Liver (tissue), 9 donors: ENCODE results near the gene RAPGEF6. TPM values are rescaled to one million over a fixed set of nuclear protein-coding genes. Genes with fewer than 3 reads are reported as not detected.

Experiments used
- DNase-seq: peaks from one replicate; pipeline ENCODE4 v3.0.0-alpha.2; 2017; ENCODE audit warnings: low spot score
- H3K27ac ChIP-seq, 2 donors: one replicate each; pipeline ENCODE4 v1.7.0; 2013; ENCODE audit warnings: inconsistent platforms in 2 of 2, low read length in 2 of 2, control low read depth in 1 of 2, low read depth in 1 of 2, mild to moderate bottlenecking in 1 of 2
- H3K27me3 ChIP-seq, 4 donors: one replicate each; pipeline versions ENCODE4 v1.6.1 to v1.7.0; 2013; ENCODE audit warnings: low read length in 3 of 4, inconsistent platforms in 1 of 4, mild to moderate bottlenecking in 1 of 4, moderate library complexity in 1 of 4; ENCODE audit not compliant: control insufficient read depth in 4 of 4, insufficient read depth in 4 of 4
- H3K36me3 ChIP-seq, 4 donors: one replicate each; pipeline versions ENCODE4 v1.6.1 to v1.7.0; 2013; ENCODE audit warnings: low read length in 3 of 4, mild to moderate bottlenecking in 3 of 4, low read depth in 1 of 4, moderate library complexity in 1 of 4; ENCODE audit not compliant: control insufficient read depth in 4 of 4, insufficient read depth in 3 of 4
- H3K4me1 ChIP-seq, 4 donors: one replicate each; pipeline versions ENCODE4 v1.6.1 to v1.7.0; 2013; ENCODE audit warnings: low read length in 3 of 4, mild to moderate bottlenecking in 3 of 4, moderate library complexity in 1 of 4; ENCODE audit not compliant: control insufficient read depth in 4 of 4, insufficient read depth in 4 of 4
- H3K4me3 ChIP-seq, 3 donors: one replicate each; pipeline versions ENCODE4 v1.6.1 to v1.7.0; 2013; ENCODE audit warnings: low read length in 3 of 3, control low read depth in 1 of 3, low read depth in 1 of 3, mild to moderate bottlenecking in 1 of 3
- H3K9ac ChIP-seq, 2 donors: one replicate each; pipeline ENCODE4 v1.7.0; 2013; ENCODE audit warnings: low read length in 2 of 2, mild to moderate bottlenecking in 2 of 2, moderate library complexity in 2 of 2, control low read depth in 1 of 2, low read depth in 1 of 2
- H3K9me3 ChIP-seq, 4 donors: one replicate each; pipeline versions ENCODE4 v1.6.1 to v1.7.0; 2013; ENCODE audit warnings: low read length in 3 of 4; ENCODE audit not compliant: control insufficient read depth in 4 of 4
- CTCF ChIP-seq: fragments of 150-350 bp; IDR thresholded peaks from 2 replicates; pipeline ENCODE4 v1.5.1; 2017; ENCODE audit warnings: improper control_type of control experiment, low read depth, low read length; ENCODE audit not compliant: missing input control
- EGR1 ChIP-seq, 2 donors: IDR thresholded peaks; 2 replicates each; pipeline ENCODE4 v1.6.1; 2016 to 2018; ENCODE audit warnings: antibody characterized with exemption in 2 of 2, low read depth in 2 of 2
- FOXA1 ChIP-seq: IDR thresholded peaks from 2 replicates; pipeline ENCODE4 v1.6.1; 2016; ENCODE audit warnings: antibody characterized with exemption
- FOXA2 ChIP-seq: IDR thresholded peaks from 2 replicates; pipeline ENCODE4 v1.6.1; 2016; ENCODE audit warnings: antibody characterized with exemption
- GABPA ChIP-seq, 2 donors: IDR thresholded peaks in 1 of 2; conservative IDR thresholded peaks in 1 of 2; 2 replicates each; pipeline ENCODE4 v1.6.1; 2016; ENCODE audit warnings: antibody characterized with exemption in 2 of 2, mild to moderate bottlenecking in 1 of 2, moderate library complexity in 1 of 2
- HNF4A ChIP-seq, 2 donors: conservative IDR thresholded peaks; 2 replicates each; pipeline ENCODE4 v1.6.1; 2016; ENCODE audit warnings: antibody characterized with exemption in 2 of 2, mild to moderate bottlenecking in 2 of 2
- HNF4G ChIP-seq: IDR thresholded peaks from 2 replicates; pipeline ENCODE4 v1.6.1; 2016; ENCODE audit warnings: antibody characterized with exemption
- JUND ChIP-seq, 2 donors: IDR thresholded peaks; 2 replicates each; pipeline ENCODE4 v1.6.1; 2016; ENCODE audit warnings: antibody characterized with exemption in 2 of 2
- NR2F2 ChIP-seq: IDR thresholded peaks from 2 replicates; pipeline ENCODE4 v1.6.1; 2016; ENCODE audit warnings: antibody characterized with exemption
- RAD21 ChIP-seq, 2 donors: IDR thresholded peaks; 2 replicates each; pipeline ENCODE4 v1.6.1; 2016; ENCODE audit warnings: antibody characterized with exemption in 2 of 2, mild to moderate bottlenecking in 2 of 2
- RXRA ChIP-seq, 2 donors: IDR thresholded peaks; 2 replicates each; pipeline ENCODE4 v1.6.1; 2017 to 2018; ENCODE audit warnings: antibody characterized with exemption in 2 of 2, mild to moderate bottlenecking in 1 of 2
- SP1 ChIP-seq: IDR thresholded peaks from 2 replicates; pipeline ENCODE4 v1.6.1; 2018; ENCODE audit warnings: antibody characterized with exemption, mild to moderate bottlenecking
- TAF1 ChIP-seq: conservative IDR thresholded peaks from 2 replicates; pipeline ENCODE4 v1.6.1; 2016; ENCODE audit warnings: antibody characterized with exemption, mild to moderate bottlenecking
- YY1 ChIP-seq: IDR thresholded peaks from 2 replicates; pipeline ENCODE4 v1.6.1; 2016; ENCODE audit warnings: antibody characterized with exemption, mild to moderate bottlenecking
- ZBTB33 ChIP-seq: IDR thresholded peaks from 2 replicates; pipeline ENCODE4 v1.6.1; 2016; ENCODE audit warnings: antibody characterized with exemption
- WGBS: extraction: QIAGEN DNeasy Blood & Tissue Kit; methylation state at CpG from one replicate; pipeline ENCODE4 v1.1.7; 2013; 5-methylcytosine and 5-hydroxymethylcytosine counted together
- polyA plus RNA-seq, 2 donors: library from polyadenylated mRNA; stranded (reverse) in 1 of 2; unstranded in 1 of 2; fragments of 200-250 nt in 1 of 2; fragments of >200 nt in 1 of 2; fragmentation: Nextera tagmentation in 1 of 2; extraction: Ambion mirVana in 1 of 2; gene quantifications; one replicate each; pipeline versions ENCODE4 v1.2.1 to v1.2.3, GENCODE V29; 2013 to 2015
- total RNA-seq, 2 donors: library from RNA; depleted of rRNA; stranded (reverse); fragments of >200 nt; gene quantifications; one replicate each; pipeline ENCODE4 v1.2.3, GENCODE V29; 2014
- TF ChIP-seq, protein P1 (sequence below): IDR thresholded peaks from 2 replicates; pipeline ENCODE4 v1.6.1; 2016; ENCODE audit warnings: antibody characterized with exemption
- TF ChIP-seq, protein P2 (sequence below): IDR thresholded peaks from 2 replicates; pipeline ENCODE4 v1.6.1; 2016; ENCODE audit warnings: antibody characterized with exemption
- TF ChIP-seq, protein P3 (sequence below): IDR thresholded peaks from 2 replicates; pipeline ENCODE4 v1.6.1; 2016; ENCODE audit warnings: antibody characterized with exemption, mild to moderate bottlenecking
- donor health status: healthy.
- donor health status: healthy.
- donor health status: healthy.
- donor health status: healthy.
- donor health status: healthy.

Gene RAPGEF6
- total and polyA plus RNA-seq, 4 donors: 1.7 to 16.1 (median 8.6) TPM

- H3K4me3 ChIP-seq: no peak overlapping the region
- WGBS: over 99% methylated on average over 8 of the region's 8 CpGs
- H3K4me1 ChIP-seq: no peaks in the 10 kb centered on the region
- H3K36me3 ChIP-seq: no peaks in the 10 kb centered on the region
- H3K9me3 ChIP-seq: no peaks in the 10 kb centered on the region
- no peaks in the 10 kb centered on the region for H3K27me3 ChIP-seq
- TF ChIP-seq, protein P1, sequence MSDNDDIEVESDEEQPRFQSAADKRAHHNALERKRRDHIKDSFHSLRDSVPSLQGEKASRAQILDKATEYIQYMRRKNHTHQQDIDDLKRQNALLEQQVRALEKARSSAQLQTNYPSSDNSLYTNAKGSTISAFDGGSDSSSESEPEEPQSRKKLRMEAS: no peak
- TF ChIP-seq RAD21 (IDR thresholded peaks at IDR 0.05) (no peak), FOXA2 (no peak), HNF4A (conservative IDR thresholded peaks at IDR 0.05) (no peak), EGR1 (IDR thresholded peaks at IDR 0.05; ENCODE audit: low read depth in 2 of 2) (no peak), YY1 (no peak), TAF1 (no peak), GABPA (IDR thresholded peaks at IDR 0.05 in 1 of 2, conservative IDR thresholded peaks at IDR 0.05 in 1 of 2) (no peak), NR2F2 (no peak), RXRA (IDR thresholded peaks at IDR 0.05) (no peak), SP1 (no peak), CTCF (no peak), JUND (IDR thresholded peaks at IDR 0.05) (no peak), HNF4G (no peak), ZBTB33 (no peak), FOXA1 (no peak)
- TF ChIP-seq, protein P2, sequence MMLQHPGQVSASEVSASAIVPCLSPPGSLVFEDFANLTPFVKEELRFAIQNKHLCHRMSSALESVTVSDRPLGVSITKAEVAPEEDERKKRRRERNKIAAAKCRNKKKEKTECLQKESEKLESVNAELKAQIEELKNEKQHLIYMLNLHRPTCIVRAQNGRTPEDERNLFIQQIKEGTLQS: no peak
- TF ChIP-seq, protein P3, sequence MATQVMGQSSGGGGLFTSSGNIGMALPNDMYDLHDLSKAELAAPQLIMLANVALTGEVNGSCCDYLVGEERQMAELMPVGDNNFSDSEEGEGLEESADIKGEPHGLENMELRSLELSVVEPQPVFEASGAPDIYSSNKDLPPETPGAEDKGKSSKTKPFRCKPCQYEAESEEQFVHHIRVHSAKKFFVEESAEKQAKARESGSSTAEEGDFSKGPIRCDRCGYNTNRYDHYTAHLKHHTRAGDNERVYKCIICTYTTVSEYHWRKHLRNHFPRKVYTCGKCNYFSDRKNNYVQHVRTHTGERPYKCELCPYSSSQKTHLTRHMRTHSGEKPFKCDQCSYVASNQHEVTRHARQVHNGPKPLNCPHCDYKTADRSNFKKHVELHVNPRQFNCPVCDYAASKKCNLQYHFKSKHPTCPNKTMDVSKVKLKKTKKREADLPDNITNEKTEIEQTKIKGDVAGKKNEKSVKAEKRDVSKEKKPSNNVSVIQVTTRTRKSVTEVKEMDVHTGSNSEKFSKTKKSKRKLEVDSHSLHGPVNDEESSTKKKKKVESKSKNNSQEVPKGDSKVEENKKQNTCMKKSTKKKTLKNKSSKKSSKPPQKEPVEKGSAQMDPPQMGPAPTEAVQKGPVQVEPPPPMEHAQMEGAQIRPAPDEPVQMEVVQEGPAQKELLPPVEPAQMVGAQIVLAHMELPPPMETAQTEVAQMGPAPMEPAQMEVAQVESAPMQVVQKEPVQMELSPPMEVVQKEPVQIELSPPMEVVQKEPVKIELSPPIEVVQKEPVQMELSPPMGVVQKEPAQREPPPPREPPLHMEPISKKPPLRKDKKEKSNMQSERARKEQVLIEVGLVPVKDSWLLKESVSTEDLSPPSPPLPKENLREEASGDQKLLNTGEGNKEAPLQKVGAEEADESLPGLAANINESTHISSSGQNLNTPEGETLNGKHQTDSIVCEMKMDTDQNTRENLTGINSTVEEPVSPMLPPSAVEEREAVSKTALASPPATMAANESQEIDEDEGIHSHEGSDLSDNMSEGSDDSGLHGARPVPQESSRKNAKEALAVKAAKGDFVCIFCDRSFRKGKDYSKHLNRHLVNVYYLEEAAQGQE: no peak
- H3K9ac ChIP-seq: no peak overlapping the region
- no peak for DNase-seq
- no peak overlapping the region for H3K27ac ChIP-seq
These were observed 59.3 kb downstream of the RAPGEF6 start for GRCh38 chr5:131575660-131576227.
